PC-3 (cell line): ENCODE data around the gene ZSWIM4. TPM values are rescaled to one million over a fixed set of nuclear protein-coding genes. Genes with fewer than 3 reads are reported as not detected.

Experiments used
- ATAC-seq: fragments of 200-7000 bp; cut with Tn5 transposase; 2 replicates; pipeline ENCODE4 v1.9.1; 2020; ENCODE audit warnings: mild to moderate bottlenecking, moderate library complexity
- BruUV-seq: library from RNA; stranded (reverse); fragments of 400-500 nt; replicated peaks from 2 replicates; lab custom pipeline; 2021; lab: Mats Ljungman, UMichigan
- CTCF ChIA-PET: fragments of 300-600 bp; sonication (Branson Sonifier 250); formaldehyde crosslinking; loops from one replicate; lab custom pipeline; 2022; ENCODE audit warnings: antibody characterized with exemption; lab: Charles Lee
- POLR2A ChIA-PET: fragments of 300-600 bp; sonication (Branson Sonifier 250); formaldehyde crosslinking; loops from one replicate; lab custom pipeline; 2022; ENCODE audit warnings: antibody characterized with exemption; ENCODE audit not compliant: unreplicated experiment; lab: Charles Lee
- DNase-seq: peaks from one replicate; pipeline ENCODE4 v3.0.0-alpha.2; 2015
- H2AFZ ChIP-seq: fragments of 300-600 bp; sonication (generic); 2 replicates; pipeline ENCODE4 v1.6.0; 2016; ENCODE audit warnings: antibody characterized with exemption, low read length
- H3F3A ChIP-seq: fragments of 300-600 bp; sonication (generic); one replicate; pipeline ENCODE4 v1.6.0; 2017; ENCODE audit warnings: antibody characterized with exemption, low read length, control low read depth, mild to moderate bottlenecking; ENCODE audit not compliant: unreplicated experiment
- H3K27ac ChIP-seq: fragments of 300-600 bp; sonication (generic); 2 replicates; pipeline ENCODE4 v1.5.1; 2016; ENCODE audit warnings: mild to moderate bottlenecking, low read length
- H3K27me3 ChIP-seq: fragments of 300-600 bp; sonication (generic); 2 replicates; pipeline ENCODE4 v1.6.1; 2016; ENCODE audit warnings: low read length, mixed read lengths
- H3K36me3 ChIP-seq: fragments of 300-600 bp; sonication (generic); 2 replicates; pipeline ENCODE4 v1.6.1; 2016; ENCODE audit warnings: low read depth, mixed run types, low read length, mixed read lengths
- H3K4me1 ChIP-seq: fragments of 300-600 bp; sonication (generic); 2 replicates; pipeline ENCODE4 v1.5.1; 2016; ENCODE audit warnings: low read length; ENCODE audit not compliant: insufficient read depth
- H3K4me2 ChIP-seq: fragments of 300-600 bp; sonication (generic); 2 replicates; pipeline ENCODE4 v1.6.0; 2016; ENCODE audit warnings: low read length
- H3K4me3 ChIP-seq: fragments of 300-600 bp; sonication (generic); 2 replicates; pipeline ENCODE4 v1.5.1; 2016; ENCODE audit warnings: mild to moderate bottlenecking, low read length, mixed read lengths
- H3K79me2 ChIP-seq: fragments of 300-600 bp; sonication (generic); 2 replicates; pipeline ENCODE4 v1.6.1; 2017; ENCODE audit warnings: low read length, mixed read lengths
- H3K9ac ChIP-seq: fragments of 300-600 bp; sonication (generic); 2 replicates; pipeline ENCODE4 v1.6.0; 2016; ENCODE audit warnings: mild to moderate bottlenecking, low read length
- H3K9me2 ChIP-seq: fragments of 300-600 bp; sonication (generic); replicated peaks from 2 replicates; pipeline ENCODE4 v1.6.1; 2016; ENCODE audit warnings: mixed run types, low read length, mixed read lengths
- H3K9me3 ChIP-seq: fragments of 300-600 bp; sonication (generic); 2 replicates; pipeline ENCODE4 v1.6.1; 2016; ENCODE audit warnings: low read length, mixed read lengths
- H4K20me1 ChIP-seq: fragments of 300-600 bp; sonication (generic); 2 replicates; pipeline ENCODE4 v1.6.1; 2016; ENCODE audit warnings: low read length, mixed read lengths
- CTCF ChIP-seq: fragments of 300-600 bp; sonication (generic); conservative IDR thresholded peaks from 2 replicates; pipeline ENCODE4 v1.5.1; 2017; ENCODE audit warnings: antibody characterized with exemption, low read depth, mild to moderate bottlenecking, low read length
- EZH2 ChIP-seq: fragments of 300-600 bp; sonication (generic); IDR thresholded peaks from one replicate; pipeline ENCODE4 v1.6.1; 2017; ENCODE audit warnings: antibody characterized with exemption, mild to moderate bottlenecking, low read length; ENCODE audit not compliant: unreplicated experiment
- EZH2phosphoT487 ChIP-seq: fragments of 300-600 bp; sonication (generic); IDR thresholded peaks from 2 replicates; pipeline ENCODE4 v1.6.1; 2018; ENCODE audit warnings: mild to moderate bottlenecking, antibody characterized with exemption, low read length, borderline replicate concordance
- intact Hi-C: fragments of 100-400 bp; cut with micrococcal nuclease; formaldehyde crosslinking; loops from 2 replicates; pipeline ENCODE4 v1.9.0; 2023
- total RNA-seq: library from RNA; depleted of rRNA; stranded (reverse); fragments of >200 nt; gene quantifications from 2 replicates; pipeline ENCODE4 v1.2.3, GENCODE V29; 2014

The ZSWIM4 gene
- total RNA-seq, 1 experiment from 2014 or later, result 8.0 TPM

- POLR2A ChIA-PET, result interaction anchor here (0.5 to 0.9 kb wide), 3 partner anchors 8 to 10 kb away, joined by 3 to 6 read pairs (median 4); no protein-coding TSS in a partner anchor
Observed at GRCh38 chr19:13856497-13856896, 61.3 kb downstream of the ZSWIM4 start.

GRCh38 chr19:13859361-13859880 is 64.2 kb downstream of the ZSWIM4 start:
- ATAC-seq, result no peak
- no peaks in the 10 kb centered on the region for H3K9me2 ChIP-seq
- POLR2A ChIA-PET, result no interaction called here
- no peak for TF ChIP-seq EZH2phosphoT487
- peak; percentile 27; the same call in 1 of the 2 replicates for TF ChIP-seq CTCF
- no peaks in the 10 kb centered on the region for H3K36me3 ChIP-seq
- H3K4me3 ChIP-seq, result no peak overlapping the region
- peaks cover 2% of the 10 kb centered on the region for H3F3A ChIP-seq
- no peak overlapping the region for H3K9ac ChIP-seq
- intact Hi-C loops, result no loop called here
- no peak overlapping the region for H2AFZ ChIP-seq
- no peaks in the 10 kb centered on the region for H3K79me2 ChIP-seq
- CTCF ChIA-PET, result no interaction called here
- DNase-seq, result peak; percentile 44
- H3K4me1 ChIP-seq, result peaks cover 10% of the 10 kb centered on the region
- H4K20me1 ChIP-seq, result no peaks in the 10 kb centered on the region
- no peaks in the 10 kb centered on the region for H3K9me3 ChIP-seq
- no peaks in the 10 kb centered on the region for H3K27me3 ChIP-seq
- H3K4me2 ChIP-seq, result no peak overlapping the region
- no peak overlapping the region for H3K27ac ChIP-seq
- no TSS peak for BruUV-seq

More at GRCh38 chr19:13856497-13856896, 61.3 kb downstream of the ZSWIM4 start:
- Histone ChIP-seq H3K9ac (no peak overlapping the region), H3K9me3 (no peaks in the 10 kb centered on the region), H3K27ac (no peak overlapping the region), H3K79me2 (peaks cover 3% of the 10 kb centered on the region; the same call in 1 of the 2 replicates), H3K4me3 (no peak overlapping the region), H3K27me3 (no peaks in the 10 kb centered on the region), H2AFZ (no peak overlapping the region), H4K20me1 (no peaks in the 10 kb centered on the region), H3K36me3 (no peaks in the 10 kb centered on the region), H3K4me2 (no peak overlapping the region), H3K9me2 (no peaks in the 10 kb centered on the region), H3K4me1 (peaks cover 29% of the 10 kb centered on the region), H3F3A (no peaks in the 10 kb centered on the region)
- DNase-seq, result no peak
- BruUV-seq, result no TSS peak
- CTCF ChIA-PET, result no interaction called here
- TF ChIP-seq EZH2 (no peak), CTCF (no peak), EZH2phosphoT487 (no peak)
- intact Hi-C loops, result no loop called here
- ATAC-seq, result no peak

GRCh38 chr19:13860679-13861391 is 65.6 kb downstream of the ZSWIM4 start:
- no TSS peak for BruUV-seq
- H3K9ac ChIP-seq, result no peak overlapping the region
- intact Hi-C loops, result loop anchor here (5.0 kb wide), 1 partner anchor 34 kb away; no protein-coding TSS in a partner anchor
- H2AFZ ChIP-seq, result no peak overlapping the region
- H3K79me2 ChIP-seq, result no peaks in the 10 kb centered on the region
- TF ChIP-seq CTCF (no peak), EZH2phosphoT487 (no peak), EZH2 (no peak)
- no peak for ATAC-seq
- H3K27ac ChIP-seq, result peak overlapping the region; percentile 88
- H3F3A ChIP-seq, result peaks cover 4% of the 10 kb centered on the region
- ChIA-PET POLR2A (interaction anchor here (0.6 to 2.0 kb wide), 2 partner anchors 15 to 21 kb away, joined by 3 to 35 read pairs; no protein-coding TSS in a partner anchor), CTCF (interaction anchor here (0.6 to 1.6 kb wide), 3 partner anchors 14 to 263 kb away, joined by 3 to 9 read pairs (median 7); no protein-coding TSS in a partner anchor)
- no peaks in the 10 kb centered on the region for H4K20me1 ChIP-seq
- DNase-seq, result no peak
- no peak overlapping the region for H3K4me2 ChIP-seq
- H3K9me3 ChIP-seq, result no peaks in the 10 kb centered on the region
- H3K36me3 ChIP-seq, result no peaks in the 10 kb centered on the region
- H3K27me3 ChIP-seq, result no peaks in the 10 kb centered on the region
- no peaks in the 10 kb centered on the region for H3K9me2 ChIP-seq
- no peak overlapping the region for H3K4me3 ChIP-seq
- peaks cover 9% of the 10 kb centered on the region for H3K4me1 ChIP-seq
